CD14-positive monocyte (primary cell): ENCODE data around the gene CCDC9B. TPM values are rescaled to one million over a fixed set of nuclear protein-coding genes. Genes with fewer than 3 reads are reported as not detected.

Source experiments
- DNase-seq, 3 donors: peaks; one replicate each; pipeline ENCODE4 v3.0.0-alpha.2; 2011 to 2022
- H2AFZ ChIP-seq: 2 replicates; pipeline ENCODE4 v1.6.0; 2012; ENCODE audit warnings: mild to moderate bottlenecking, low read depth, low read length, inconsistent platforms; ENCODE audit not compliant: insufficient read depth, poor library complexity, severe bottlenecking
- H3K27ac ChIP-seq, 2 donors: 1 replicate in 1 of 2; 2 replicates in 1 of 2; pipeline ENCODE4 v1.5.1; 2012 to 2013; ENCODE audit warnings: low read length in 2 of 2, control low read depth in 1 of 2, inconsistent platforms in 1 of 2, low read depth in 1 of 2, mild to moderate bottlenecking in 1 of 2
- H3K27me3 ChIP-seq, 2 donors: one replicate each; pipeline versions ENCODE4 v1.6.0 to v1.6.1; 2011 to 2013; ENCODE audit warnings: low read length in 2 of 2; ENCODE audit not compliant: control insufficient read depth in 2 of 2, insufficient read depth in 2 of 2
- H3K36me3 ChIP-seq, 2 donors: replicated peaks in 1 of 2; 1 replicate in 1 of 2; 2 replicates in 1 of 2; pipeline versions ENCODE4 v1.5.1 to v1.6.1; 2012 to 2013; ENCODE audit warnings: low read length in 2 of 2, control low read depth in 1 of 2, inconsistent platforms in 1 of 2, mild to moderate bottlenecking in 1 of 2; ENCODE audit not compliant: insufficient read depth in 2 of 2, control insufficient read depth in 1 of 2
- H3K4me1 ChIP-seq, 2 donors: 1 replicate in 1 of 2; 2 replicates in 1 of 2; pipeline versions ENCODE4 v1.5.1 to v1.6.1; 2012 to 2013; ENCODE audit warnings: low read length in 2 of 2, control low read depth in 1 of 2, inconsistent platforms in 1 of 2, mild to moderate bottlenecking in 1 of 2, moderate library complexity in 1 of 2; ENCODE audit not compliant: insufficient read depth in 2 of 2, control insufficient read depth in 1 of 2
- H3K4me2 ChIP-seq: replicated peaks from 2 replicates; pipeline ENCODE3; 2012; ENCODE audit warnings: low read length, moderate library complexity, mild to moderate bottlenecking; ENCODE audit not compliant: poor library complexity, severe bottlenecking; ENCODE audit errors: extremely low read depth
- H3K4me3 ChIP-seq, 3 experiments: fragments of 200-600 bp in 1 of 3; sonication (generic) in 1 of 3; replicated peaks in 1 of 3; 1 replicate in 2 of 3; 2 replicates in 1 of 3; pipeline ENCODE4 v1.5.1; 2011 to 2013; ENCODE audit warnings: low read length in 3 of 3, mild to moderate bottlenecking in 3 of 3, control low read depth in 2 of 3, low read depth in 2 of 3, inconsistent platforms in 1 of 3, moderate library complexity in 1 of 3
- H3K79me2 ChIP-seq: 2 replicates; pipeline ENCODE4 v1.6.0; 2012; ENCODE audit warnings: mild to moderate bottlenecking, control low read depth, inconsistent platforms, low read length, moderate library complexity; ENCODE audit not compliant: insufficient read depth
- H3K9ac ChIP-seq: 2 replicates; pipeline ENCODE4 v1.6.0; 2017; ENCODE audit warnings: low read length, mild to moderate bottlenecking; ENCODE audit not compliant: insufficient read depth, poor library complexity, severe bottlenecking
- H3K9me3 ChIP-seq, 2 donors: replicated peaks in 1 of 2; 1 replicate in 1 of 2; 2 replicates in 1 of 2; pipeline versions ENCODE4 v1.5.1 to v1.6.1; 2012 to 2013; ENCODE audit warnings: low read length in 2 of 2, control low read depth in 1 of 2; ENCODE audit not compliant: control insufficient read depth in 1 of 2, insufficient read depth in 1 of 2
- H4K20me1 ChIP-seq: 2 replicates; pipeline ENCODE4 v1.6.0; 2012; ENCODE audit warnings: mild to moderate bottlenecking, low read length, control low read depth, moderate library complexity; ENCODE audit not compliant: insufficient read depth
- H3K27ac Mint-ChIP-seq, 7 donors: one replicate each; pipeline ENCODE4 v1.8.0; 2020; ENCODE audit warnings: mild to moderate bottlenecking in 7 of 7, mixed read lengths in 7 of 7, moderate library complexity in 6 of 7, inconsistent platforms in 2 of 7
- H3K27me3 Mint-ChIP-seq, 3 donors: one replicate each; pipeline ENCODE4 v1.8.0; 2021 to 2022; ENCODE audit warnings: low read depth in 3 of 3, mild to moderate bottlenecking in 3 of 3, mixed read lengths in 3 of 3, moderate library complexity in 3 of 3, inconsistent platforms in 1 of 3
- H3K36me3 Mint-ChIP-seq, 2 donors: one replicate each; pipeline ENCODE4 v1.8.0; 2020; ENCODE audit warnings: mixed read lengths in 2 of 2, inconsistent platforms in 1 of 2, mild to moderate bottlenecking in 1 of 2
- H3K4me1 Mint-ChIP-seq: one replicate; pipeline ENCODE4 v1.8.0; 2020; ENCODE audit warnings: mild to moderate bottlenecking, mixed read lengths
- H3K4me3 Mint-ChIP-seq, 2 donors: one replicate each; pipeline ENCODE4 v1.8.0; 2020; ENCODE audit warnings: mild to moderate bottlenecking in 2 of 2, mixed read lengths in 2 of 2, moderate library complexity in 1 of 2
- H3K9me3 Mint-ChIP-seq, 7 donors: one replicate each; pipeline ENCODE4 v1.8.0; 2020 to 2022; ENCODE audit warnings: mixed read lengths in 7 of 7, mild to moderate bottlenecking in 6 of 7, moderate library complexity in 6 of 7, inconsistent platforms in 2 of 7
- WGBS: methylation state at CpG from one replicate; pipeline ENCODE4 v1.1.5; 2013; ENCODE audit warnings: missing lambda C conversion rate; ENCODE audit not compliant: insufficient coverage; 5-methylcytosine and 5-hydroxymethylcytosine counted together
- intact Hi-C, 2 donors: fragments of 100-400 bp; cut with micrococcal nuclease; formaldehyde crosslinking; loops; one replicate each; pipeline versions ENCODE4 v1.15.0 to v1.15.1; 2023
- polyA plus RNA-seq, 3 donors: library from polyadenylated mRNA; depleted of rRNA in 1 of 3; unstranded in 2 of 3; stranded (reverse) in 1 of 3; fragments of 300-500 nt in 2 of 3; fragments of >200 nt in 1 of 3; fragmentation: Illumina TruSeq in 2 of 3; gene quantifications; 1 replicate in 2 of 3; 2 replicates in 1 of 3; pipeline ENCODE4 v1.2.3, GENCODE V29; 2012 to 2021
- TF ChIP-seq, protein P1 (sequence below): fragments of 200-600 bp; IDR thresholded peaks from one replicate; pipeline ENCODE4 v1.8.0; 2022; ENCODE audit warnings: antibody characterized with exemption, mild to moderate bottlenecking

The CCDC9B gene
- polyA plus RNA-seq, 3 donors = 0.13 to 2.2 (median 0.39) TPM

DNA sequence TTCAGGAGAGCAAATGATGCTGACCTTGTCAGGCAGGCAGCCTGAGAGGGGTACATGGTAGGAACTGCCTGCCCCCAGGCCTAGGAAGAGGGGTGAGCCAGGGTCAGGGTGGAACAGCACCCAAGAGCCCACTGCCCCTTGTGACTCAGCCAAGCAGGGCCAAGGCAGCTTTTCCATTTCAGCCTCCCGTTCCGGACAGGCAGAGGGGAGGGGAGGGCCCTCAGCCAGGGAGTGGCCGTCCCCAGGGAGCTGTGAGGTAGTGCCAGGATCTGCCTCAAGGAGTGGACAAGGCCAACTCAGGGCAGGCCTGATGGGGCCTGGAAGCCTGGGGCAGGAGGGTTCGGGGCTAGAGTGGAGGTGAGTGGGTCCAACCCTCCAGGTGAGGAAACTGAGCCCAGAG, 52.8 kb downstream of the CCDC9B start:
- TF ChIP-seq, protein P1, sequence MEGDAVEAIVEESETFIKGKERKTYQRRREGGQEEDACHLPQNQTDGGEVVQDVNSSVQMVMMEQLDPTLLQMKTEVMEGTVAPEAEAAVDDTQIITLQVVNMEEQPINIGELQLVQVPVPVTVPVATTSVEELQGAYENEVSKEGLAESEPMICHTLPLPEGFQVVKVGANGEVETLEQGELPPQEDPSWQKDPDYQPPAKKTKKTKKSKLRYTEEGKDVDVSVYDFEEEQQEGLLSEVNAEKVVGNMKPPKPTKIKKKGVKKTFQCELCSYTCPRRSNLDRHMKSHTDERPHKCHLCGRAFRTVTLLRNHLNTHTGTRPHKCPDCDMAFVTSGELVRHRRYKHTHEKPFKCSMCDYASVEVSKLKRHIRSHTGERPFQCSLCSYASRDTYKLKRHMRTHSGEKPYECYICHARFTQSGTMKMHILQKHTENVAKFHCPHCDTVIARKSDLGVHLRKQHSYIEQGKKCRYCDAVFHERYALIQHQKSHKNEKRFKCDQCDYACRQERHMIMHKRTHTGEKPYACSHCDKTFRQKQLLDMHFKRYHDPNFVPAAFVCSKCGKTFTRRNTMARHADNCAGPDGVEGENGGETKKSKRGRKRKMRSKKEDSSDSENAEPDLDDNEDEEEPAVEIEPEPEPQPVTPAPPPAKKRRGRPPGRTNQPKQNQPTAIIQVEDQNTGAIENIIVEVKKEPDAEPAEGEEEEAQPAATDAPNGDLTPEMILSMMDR = no peak
- no peaks in the 10 kb centered on the region for H3K9me3 ChIP-seq
- H3K4me1 ChIP-seq = peaks cover 19 to 35% of the 10 kb centered on the region in 2 donors
- 100% methylated on average over 2 of the region's 4 CpGs for WGBS
- Mint-ChIP-seq H3K27me3 (peaks cover 13 to 18% (median 16%) of the 10 kb centered on the region in 3 donors), H3K4me1 (peaks cover 36% of the 10 kb centered on the region), H3K27ac (peak overlapping the region in 1 of 7 donors; percentile 15), H3K36me3 (peaks cover 63 to 88% of the 10 kb centered on the region in 2 donors), H3K4me3 (no peak overlapping the region), H3K9me3 (peaks cover 0 to 6% (median 0%) of the 10 kb centered on the region in 7 donors)
- peaks cover 98% of the 10 kb centered on the region for H4K20me1 ChIP-seq
- H3K9ac ChIP-seq = no peak overlapping the region
- peaks cover 0 to 14% of the 10 kb centered on the region in 2 donors for H3K27me3 ChIP-seq
- no peak overlapping the region for H3K27ac ChIP-seq
- no peak overlapping the region for H3K4me3 ChIP-seq
- no peak overlapping the region for H2AFZ ChIP-seq
- no peaks in the 10 kb centered on the region for H3K79me2 ChIP-seq
- no peak overlapping the region for H3K4me2 ChIP-seq
- no peak for DNase-seq
- peaks cover 61 to 82% of the 10 kb centered on the region in 2 donors for H3K36me3 ChIP-seq
- intact Hi-C loops = no loop called here

DNA sequence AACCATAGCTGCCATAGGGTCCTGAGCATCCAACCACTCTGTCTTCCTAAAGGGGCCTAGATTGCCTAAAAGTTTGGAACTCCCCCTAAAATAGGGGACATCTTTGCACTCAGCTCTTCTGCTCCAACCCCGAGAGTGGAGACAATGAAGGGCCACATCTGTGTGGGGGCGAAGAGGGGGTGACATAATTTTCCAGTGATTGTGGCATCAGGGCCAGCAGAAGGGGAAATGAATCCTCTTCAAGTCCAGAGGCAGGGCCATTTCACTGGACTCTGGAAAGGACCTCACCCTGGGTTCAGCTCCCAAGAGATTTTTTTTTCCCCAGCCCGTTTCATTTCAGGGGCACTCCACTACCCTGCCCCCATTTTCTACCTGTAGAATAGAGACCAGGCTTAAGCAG, 53.2 kb downstream of the CCDC9B start:
- H3K4me3 ChIP-seq = no peak overlapping the region
- H3K27me3 ChIP-seq = peaks cover 0 to 15% of the 10 kb centered on the region in 2 donors
- peaks cover 58 to 83% of the 10 kb centered on the region in 2 donors for H3K36me3 Mint-ChIP-seq
- H2AFZ ChIP-seq = no peak overlapping the region
- 83% methylated on average over 1 of the region's 3 CpGs for WGBS
- DNase-seq = no peak
- no peaks in the 10 kb centered on the region for H3K9me3 ChIP-seq
- peaks cover 57 to 77% of the 10 kb centered on the region in 2 donors for H3K36me3 ChIP-seq
- TF ChIP-seq, protein P1 = no peak
- H3K4me2 ChIP-seq = no peak overlapping the region
- H3K9me3 Mint-ChIP-seq = peaks cover 0 to 6% (median 0%) of the 10 kb centered on the region in 7 donors
- no peak overlapping the region for H3K9ac ChIP-seq
- peaks cover 23 to 39% of the 10 kb centered on the region in 2 donors for H3K4me1 ChIP-seq
- H3K79me2 ChIP-seq = no peaks in the 10 kb centered on the region
- H3K27me3 Mint-ChIP-seq = peaks cover 13 to 22% (median 16%) of the 10 kb centered on the region in 3 donors
- intact Hi-C loops = no loop called here
- H3K27ac ChIP-seq = no peak overlapping the region
- H3K27ac Mint-ChIP-seq = peak overlapping the region in 3 of 7 donors; percentile 30 to 80 (median 48)
- no peak overlapping the region for H3K4me3 Mint-ChIP-seq
- H3K4me1 Mint-ChIP-seq = peaks cover 34% of the 10 kb centered on the region
- H4K20me1 ChIP-seq = peaks cover 93% of the 10 kb centered on the region
